Panc1 (cell line): ENCODE data around the gene WNT10A. TPM values are rescaled to one million over a fixed set of nuclear protein-coding genes. Genes with fewer than 3 reads are reported as not detected.
"Not testable (repeated sequence)": the region's sequence is repeated elsewhere in the genome, so short reads cannot be mapped to it uniquely, and the experiment has no call there.

Source experiments
- ATAC-seq: fragments of 200-7000 bp; cut with Tn5 transposase; 2 replicates; pipeline ENCODE4 v1.9.1; 2020; ENCODE audit warnings: mild to moderate bottlenecking, moderate library complexity
- BruUV-seq: library from RNA; stranded (reverse); fragments of 400-500 nt; replicated peaks from 2 replicates; lab custom pipeline; 2021; lab: Mats Ljungman, UMichigan
- CTCF ChIA-PET: fragments of 300-600 bp; sonication (Branson Sonifier 250); formaldehyde crosslinking; loops from one replicate; lab custom pipeline; 2022; ENCODE audit warnings: antibody characterized with exemption; lab: Charles Lee
- POLR2A ChIA-PET: fragments of 300-600 bp; sonication (Branson Sonifier 250); formaldehyde crosslinking; loops from one replicate; lab custom pipeline; 2022; ENCODE audit warnings: antibody characterized with exemption; lab: Charles Lee
- DNase-seq: peaks from one replicate; pipeline ENCODE4 v3.0.0-alpha.2; 2010; ENCODE audit warnings: low read depth, low spot score
- H3K27ac ChIP-seq: 2 replicates; pipeline ENCODE4 v1.5.1; 2011; ENCODE audit warnings: mild to moderate bottlenecking, low read length, inconsistent platforms
- H3K27me3 ChIP-seq: fragments of 200-500 bp; sonication (Bioruptor generic); 2 replicates; pipeline ENCODE4 v1.6.0; 2014; ENCODE audit warnings: low read length, inconsistent platforms; ENCODE audit not compliant: control insufficient read depth, insufficient read depth
- H3K36me3 ChIP-seq: fragments of 200-500 bp; sonication (Bioruptor generic); 2 replicates; pipeline ENCODE4 v1.5.1; 2014; ENCODE audit warnings: inconsistent platforms, mild to moderate bottlenecking, low read length, moderate library complexity; ENCODE audit not compliant: control insufficient read depth, insufficient read depth
- H3K4me1 ChIP-seq: 2 replicates; pipeline ENCODE4 v1.5.1; 2011; ENCODE audit warnings: inconsistent platforms, mild to moderate bottlenecking, low read length, moderate library complexity; ENCODE audit not compliant: control insufficient read depth, insufficient read depth
- H3K4me3 ChIP-seq, 2 experiments: 2 replicates each; pipeline ENCODE4 v1.5.1; 2011 to 2012; ENCODE audit warnings: low read depth in 2 of 2, low read length in 2 of 2, mild to moderate bottlenecking in 2 of 2, inconsistent platforms in 1 of 2, moderate library complexity in 1 of 2
- H3K9me3 ChIP-seq: fragments of 200-500 bp; sonication (Bioruptor generic); 2 replicates; pipeline ENCODE4 v1.5.1; 2014; ENCODE audit warnings: low read depth, mild to moderate bottlenecking, inconsistent platforms, low read length, moderate library complexity; ENCODE audit not compliant: control insufficient read depth, insufficient read depth
- CTCF ChIP-seq: fragments of 450-650 bp; IDR thresholded peaks from 2 replicates; pipeline ENCODE4 v1.5.1; 2017; ENCODE audit warnings: mild to moderate bottlenecking
- POLR2AphosphoS5 ChIP-seq: IDR thresholded peaks from 2 replicates; pipeline ENCODE4 v1.6.1; 2012; ENCODE audit warnings: mild to moderate bottlenecking, low read depth, low read length, moderate library complexity
- REST ChIP-seq, 2 experiments: IDR thresholded peaks; 2 replicates each; pipeline ENCODE4 v1.6.1; 2011 to 2012; ENCODE audit warnings: low read depth in 2 of 2, control low read depth in 1 of 2, low read length in 1 of 2, mild to moderate bottlenecking in 1 of 2, moderate library complexity in 1 of 2; ENCODE audit not compliant: insufficient read depth in 1 of 2
- SIN3A ChIP-seq: IDR thresholded peaks from 2 replicates; pipeline ENCODE4 v1.6.1; 2012; ENCODE audit warnings: low read depth, mild to moderate bottlenecking, low read length, moderate library complexity, borderline replicate concordance; ENCODE audit not compliant: insufficient read depth
- TCF7L2 ChIP-seq: IDR thresholded peaks from 2 replicates; pipeline ENCODE4 v1.6.1; 2011; ENCODE audit warnings: mild to moderate bottlenecking, low read depth, low read length, inconsistent platforms
- in situ Hi-C: cut with HindIII; loops from 2 replicates; pipeline ENCODE4 v1.10.0; 2016; ENCODE audit warnings: low sequenced_read_pairs, low pct_unique_long_range_greater_than_20kb
- intact Hi-C: fragments of 100-400 bp; cut with micrococcal nuclease; formaldehyde crosslinking; loops from one replicate; pipeline ENCODE4 v1.10.0; 2022; ENCODE audit not compliant: unreplicated experiment
- total RNA-seq: library from RNA; stranded (reverse); gene quantifications from one replicate; pipeline ENCODE4 v1.2.1, GENCODE V29; 2021; ENCODE audit not compliant: unreplicated experiment

The WNT10A gene
- total RNA-seq, 1 experiment from 2014 or later: 9.2 TPM

- ATAC-seq: no peak
- intact Hi-C loops (no loop called here), in situ Hi-C loops (no loop called here)
- ChIA-PET CTCF (no interaction called here), POLR2A (no interaction called here)
- Histone ChIP-seq H3K36me3 (no peaks in the 10 kb centered on the region), H3K4me1 (no peaks in the 10 kb centered on the region), H3K27ac (no peak overlapping the region), H3K4me3 (no peak overlapping the region), H3K27me3 (no peaks in the 10 kb centered on the region), H3K9me3 (no peaks in the 10 kb centered on the region)
- BruUV-seq: no TSS peak
- DNase-seq: no peak
- TF ChIP-seq TCF7L2: no peak
- no peak for TF ChIP-seq SIN3A
- no peak for TF ChIP-seq REST (IDR thresholded peaks at IDR 0.05; ENCODE audit: insufficient read depth in 1 of 2, low read depth in 2 of 2, low read length in 1 of 2)
- TF ChIP-seq CTCF: no peak
- TF ChIP-seq POLR2AphosphoS5: no peak
These were observed 47.2 kb downstream of the WNT10A start for GRCh38 chr2:218927876-218928275.

GRCh38 chr2:218930488-218930887, 49.8 kb downstream of the WNT10A start:
- H3K36me3 ChIP-seq, in situ Hi-C loops, POLR2A ChIA-PET, H3K27me3 ChIP-seq, DNase-seq, BruUV-seq, H3K4me1 ChIP-seq, H3K27ac ChIP-seq, H3K9me3 ChIP-seq, intact Hi-C loops, CTCF ChIA-PET, H3K4me3 ChIP-seq: not testable (repeated sequence)
- ATAC-seq: peak; percentile 30; the same call in 1 of the 2 replicates

GRCh38 chr2:218931751-218932150, 51.1 kb downstream of the WNT10A start:
- CTCF ChIA-PET, in situ Hi-C loops, POLR2A ChIA-PET, H3K27ac ChIP-seq, ATAC-seq, H3K4me1 ChIP-seq, intact Hi-C loops, DNase-seq, H3K27me3 ChIP-seq, H3K9me3 ChIP-seq, H3K36me3 ChIP-seq, BruUV-seq, H3K4me3 ChIP-seq: not testable (repeated sequence)

Other genes starting within 250 kb of the WNT10A start
- 31.3 TPM for gene ZNF142, start 221.2 kb upstream of the WNT10A start, total RNA-seq
- 42.0 TPM for gene BCS1L, start 221.2 kb upstream of the WNT10A start, total RNA-seq
- gene RNF25, start 208.8 kb upstream of the WNT10A start, total RNA-seq: 40.4 TPM
- 48.6 TPM for gene STK36, start 208.8 kb upstream of the WNT10A start, total RNA-seq
- gene TTLL4, start 170.0 kb upstream of the WNT10A start, total RNA-seq: 45.6 TPM
- gene CYP27A1, start 98.7 kb upstream of the WNT10A start, total RNA-seq: 7.7 TPM
- gene PRKAG3, start 49.0 kb upstream of the WNT10A start, total RNA-seq: not detected
- gene WNT6, start 21.0 kb upstream of the WNT10A start, total RNA-seq: 8.1 TPM
- gene CDK5R2, start 78.8 kb downstream of the WNT10A start, total RNA-seq: 1.3 TPM
- not detected for gene FEV, start 104.3 kb downstream of the WNT10A start, total RNA-seq
- gene CRYBA2, start 112.6 kb downstream of the WNT10A start, total RNA-seq: not detected
- gene CFAP65, start 160.7 kb downstream of the WNT10A start, total RNA-seq: 0.33 TPM
- gene IHH, start 180.1 kb downstream of the WNT10A start, total RNA-seq: 0.23 TPM